ENCODE measurements around the gene SHKBP1.
A peak's percentile ranks its signal among the peaks of the same experiment; 100 is the strongest.

SHKBP1 gene

DNA sequence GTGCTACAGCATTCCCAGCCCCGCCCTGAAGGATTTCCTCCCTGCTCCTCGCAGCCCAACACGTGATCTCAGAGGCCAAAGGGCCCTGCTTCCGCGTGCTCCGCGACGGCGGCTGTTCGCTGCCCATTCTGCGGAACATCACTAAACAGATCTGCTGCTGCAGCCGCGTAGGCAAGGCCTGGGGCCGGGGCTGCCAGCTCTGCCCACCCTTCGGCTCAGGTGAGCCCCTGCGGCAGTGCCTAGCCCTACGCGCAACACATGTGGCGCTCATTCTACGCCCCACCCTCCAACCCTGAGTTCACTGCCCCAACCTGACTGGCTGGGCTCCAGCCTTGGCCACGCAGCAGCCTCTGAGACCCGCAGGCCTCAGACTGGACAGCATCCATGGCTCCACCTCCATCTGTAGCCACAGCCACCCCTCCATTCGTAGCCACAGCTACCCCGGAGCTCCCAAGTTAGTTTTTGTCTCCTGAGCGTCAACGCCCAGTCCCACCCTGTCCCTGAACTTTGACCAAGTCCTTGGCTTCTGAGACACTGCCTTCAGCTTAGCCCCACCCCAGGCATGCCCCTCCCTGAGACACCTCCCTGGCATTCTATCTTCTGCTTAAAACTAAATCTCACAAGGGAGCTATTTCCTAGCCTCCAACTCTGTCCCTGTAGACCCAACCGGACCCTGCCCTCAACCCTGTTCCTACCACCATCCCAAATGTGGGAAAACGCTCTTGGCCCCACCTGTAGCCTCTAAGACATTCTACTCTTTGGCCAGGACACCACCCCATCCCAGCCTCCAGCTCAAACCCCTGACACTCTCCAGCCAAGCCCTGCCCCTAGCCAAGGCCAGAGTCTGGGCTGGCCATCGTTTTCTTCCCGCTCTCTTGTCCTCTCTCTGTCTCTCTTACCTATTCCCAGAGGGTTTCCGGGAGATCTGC is 30.9 kb downstream of the SHKBP1 start:
- Histone ChIP-seq H3K27ac (ENCODE audit: low read length) (no peak overlapping the region), H3K9ac (ENCODE audit: low read depth, low read length) (no peak overlapping the region), H3K36me3 (ENCODE audit: insufficient read depth, low read depth, low read length) (no peaks in the 10 kb centered on the region), H3K4me3 (ENCODE audit: low read length) (no peak overlapping the region), H3K9me3 (ENCODE audit: insufficient read depth, low read depth, low read length) (no peaks in the 10 kb centered on the region), H3K4me1 (ENCODE audit: insufficient read depth, low read length) (peaks cover 11% of the 10 kb centered on the region), H3K27me3 (ENCODE audit: insufficient read depth, low read length) (peaks cover 92% of the 10 kb centered on the region)

DNA sequence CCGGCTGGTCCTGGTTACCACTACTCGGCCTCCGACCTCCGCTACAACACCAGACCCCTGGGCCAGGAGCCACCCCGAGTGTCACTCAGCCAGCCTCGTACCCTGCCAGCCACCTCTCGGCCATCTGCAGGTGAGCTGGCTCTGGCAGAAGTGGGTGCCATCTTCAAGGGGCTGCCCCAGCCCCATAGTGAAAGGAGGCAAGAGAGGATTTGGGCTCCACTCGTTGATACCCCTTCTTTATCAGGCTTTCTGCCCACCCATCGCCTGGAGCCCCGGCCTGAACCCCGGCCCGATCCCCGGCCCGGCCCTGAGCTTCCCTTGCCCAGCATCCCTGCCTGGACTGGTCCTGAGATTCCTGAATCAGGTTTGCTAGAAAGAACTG is 31.6 kb downstream of the SHKBP1 start:
- Histone ChIP-seq H3K4me3 (ENCODE audit: low read length) (no peak overlapping the region), H3K4me1 (ENCODE audit: insufficient read depth, low read length) (peaks cover 4% of the 10 kb centered on the region; the same call in 1 of the 2 replicates), H3K27ac (ENCODE audit: low read length) (no peak overlapping the region), H3K27me3 (ENCODE audit: insufficient read depth, low read length) (peaks cover 90% of the 10 kb centered on the region), H3K36me3 (ENCODE audit: insufficient read depth, low read depth, low read length) (no peaks in the 10 kb centered on the region), H3K9me3 (ENCODE audit: insufficient read depth, low read depth, low read length) (no peaks in the 10 kb centered on the region), H3K9ac (ENCODE audit: low read depth, low read length) (no peak overlapping the region)

DNA sequence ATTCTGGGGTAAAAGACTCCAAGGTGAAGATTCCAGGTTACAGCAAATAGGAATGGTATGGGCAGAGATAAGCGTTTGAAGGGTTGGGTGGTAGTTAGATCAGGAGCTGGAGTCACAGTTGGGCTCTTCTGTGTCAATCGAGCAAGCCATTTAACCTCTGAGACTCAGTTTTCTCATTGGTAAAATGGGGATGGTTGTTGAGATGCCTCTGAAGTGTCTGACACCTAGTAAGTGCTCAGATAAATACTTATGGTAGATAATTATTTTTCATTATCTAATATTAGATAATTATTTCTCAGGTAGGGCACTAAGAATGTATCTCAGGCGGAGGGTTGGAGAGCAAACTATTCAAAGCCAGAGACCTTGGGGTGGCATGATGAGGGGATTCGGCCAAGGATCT is 32.3 kb downstream of the SHKBP1 start:
- no peaks in the 10 kb centered on the region for H3K9me3 ChIP-seq (ENCODE audit: insufficient read depth, low read depth, low read length)
- peaks cover 87% of the 10 kb centered on the region for H3K27me3 ChIP-seq (ENCODE audit: insufficient read depth, low read length)
- H3K9ac ChIP-seq (ENCODE audit: low read depth, low read length), result no peak overlapping the region
- 0 out of 2 replicates have a peak, but pooled peaks cover 2% of the 10 kb centered on the region for H3K4me1 ChIP-seq (ENCODE audit: insufficient read depth, low read length)
- H3K4me3 ChIP-seq (ENCODE audit: low read length), result peak overlapping the region; percentile 70
- H3K27ac ChIP-seq (ENCODE audit: low read length), result no peak overlapping the region
- H3K36me3 ChIP-seq (ENCODE audit: insufficient read depth, low read depth, low read length), result no peaks in the 10 kb centered on the region

DNA sequence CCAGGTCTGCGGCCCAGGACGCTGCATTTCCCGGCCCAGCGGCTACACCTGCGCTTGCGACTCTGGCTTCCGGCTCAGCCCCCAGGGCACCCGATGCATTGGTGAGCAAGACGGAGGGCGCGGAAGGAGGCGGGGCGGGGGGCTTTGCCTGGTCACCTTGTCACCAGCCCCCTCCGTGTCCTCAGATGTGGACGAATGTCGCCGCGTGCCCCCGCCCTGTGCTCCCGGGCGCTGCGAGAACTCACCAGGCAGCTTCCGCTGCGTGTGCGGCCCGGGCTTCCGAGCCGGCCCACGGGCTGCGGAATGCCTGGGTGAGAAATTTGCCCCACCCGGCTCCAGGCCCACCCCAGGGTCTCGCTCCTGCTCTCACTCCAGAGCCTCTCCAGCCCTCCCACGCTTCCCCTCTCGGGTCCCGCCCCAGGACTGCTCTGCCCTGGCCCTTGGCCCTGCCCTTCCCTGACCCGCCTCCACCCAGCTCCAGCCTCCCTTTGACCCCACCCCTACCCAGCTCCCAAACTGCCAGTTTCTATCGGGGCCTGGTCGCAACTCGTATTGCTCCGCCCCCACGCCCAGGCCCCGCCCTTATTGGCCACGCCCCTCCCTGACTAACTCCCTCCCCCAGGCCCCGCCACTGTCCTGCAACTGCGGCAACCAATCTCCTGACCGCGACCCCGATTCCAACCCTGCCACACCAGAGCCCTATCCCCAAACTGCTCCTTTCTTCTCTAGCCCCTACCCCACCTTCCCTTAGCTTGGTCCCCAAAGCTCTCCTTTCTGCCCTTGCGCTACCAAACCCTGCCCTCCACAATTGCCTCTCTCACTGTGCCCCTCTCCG is 33.1 kb downstream of the SHKBP1 start:
- Histone ChIP-seq H3K4me1 (ENCODE audit: insufficient read depth, low read length) (0 out of 2 replicates have a peak, but pooled peaks cover 2% of the 10 kb centered on the region), H3K36me3 (ENCODE audit: insufficient read depth, low read depth, low read length) (no peaks in the 10 kb centered on the region), H3K9ac (ENCODE audit: low read depth, low read length) (peak overlapping the region; percentile 59; the same call in 1 of the 2 replicates)

DNA sequence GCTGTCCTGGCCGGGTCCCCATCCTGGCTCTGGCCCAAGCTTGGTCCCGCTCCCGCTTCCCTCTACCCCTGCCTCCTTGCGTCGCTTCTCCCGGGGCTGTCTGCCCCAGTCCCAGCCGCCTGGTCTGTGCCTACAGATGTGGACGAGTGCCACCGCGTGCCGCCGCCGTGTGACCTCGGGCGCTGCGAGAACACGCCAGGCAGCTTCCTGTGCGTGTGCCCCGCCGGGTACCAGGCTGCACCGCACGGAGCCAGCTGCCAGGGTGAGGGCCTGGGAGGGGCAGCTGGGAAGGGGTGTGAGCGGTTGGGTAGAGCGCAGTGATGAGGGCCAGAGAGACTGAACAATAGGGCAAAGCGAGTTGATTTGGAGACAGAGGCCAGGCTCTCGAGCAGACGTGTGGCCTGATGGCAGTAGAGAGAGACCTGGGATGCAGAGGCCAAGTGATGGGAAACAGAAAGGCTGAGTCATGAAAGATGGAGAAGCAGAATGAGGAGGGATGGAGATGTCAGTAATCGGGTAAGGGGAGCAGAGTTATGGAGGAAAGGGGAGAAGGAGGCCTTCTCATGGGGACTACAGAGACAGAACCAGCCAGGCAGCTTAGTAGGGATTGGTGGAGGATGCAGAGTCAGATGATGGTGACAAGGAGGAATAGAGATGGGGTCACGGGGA is 33.9 kb downstream of the SHKBP1 start:
- peak overlapping the region; percentile 59; the same call in 1 of the 2 replicates for H3K9ac ChIP-seq (ENCODE audit: low read depth, low read length)

More for the DNA sequence above, 33.1 kb downstream of the SHKBP1 start:
- Histone ChIP-seq H3K9me3 (ENCODE audit: insufficient read depth, low read depth, low read length) (no peaks in the 10 kb centered on the region), H3K27ac (ENCODE audit: low read length) (no peak overlapping the region), H3K4me3 (ENCODE audit: low read length) (peak overlapping the region; percentile 70), H3K27me3 (ENCODE audit: insufficient read depth, low read length) (peaks cover 81% of the 10 kb centered on the region)

DNA sequence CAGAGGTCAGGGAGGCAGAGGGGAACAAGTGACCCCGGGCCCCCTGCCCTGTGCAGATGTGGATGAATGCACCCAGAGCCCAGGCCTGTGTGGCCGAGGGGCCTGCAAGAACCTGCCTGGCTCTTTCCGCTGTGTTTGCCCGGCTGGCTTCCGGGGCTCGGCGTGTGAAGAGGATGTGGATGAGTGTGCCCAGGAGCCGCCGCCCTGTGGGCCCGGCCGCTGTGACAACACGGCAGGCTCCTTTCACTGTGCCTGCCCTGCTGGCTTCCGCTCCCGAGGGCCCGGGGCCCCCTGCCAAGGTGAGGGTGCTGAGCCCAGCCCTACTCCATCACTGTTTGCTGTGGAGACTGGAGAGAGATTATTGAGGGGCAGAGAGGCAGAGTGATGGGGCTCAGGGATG is 34.4 kb downstream of the SHKBP1 start:
- H3K9me3 ChIP-seq (ENCODE audit: insufficient read depth, low read depth, low read length), result no peaks in the 10 kb centered on the region
- no peak overlapping the region for H3K4me3 ChIP-seq (ENCODE audit: low read length)
- H3K9ac ChIP-seq (ENCODE audit: low read depth, low read length), result no peak overlapping the region
- no peak overlapping the region for H3K27ac ChIP-seq (ENCODE audit: low read length)
- no peaks in the 10 kb centered on the region for H3K4me1 ChIP-seq (ENCODE audit: insufficient read depth, low read length)
- H3K27me3 ChIP-seq (ENCODE audit: insufficient read depth, low read length), result peaks cover 68% of the 10 kb centered on the region
- H3K36me3 ChIP-seq (ENCODE audit: insufficient read depth, low read depth, low read length), result peaks cover 4% of the 10 kb centered on the region; the same call in 1 of the 2 replicates

More for the DNA sequence above, 33.9 kb downstream of the SHKBP1 start:
- Histone ChIP-seq H3K9me3 (ENCODE audit: insufficient read depth, low read depth, low read length) (no peaks in the 10 kb centered on the region), H3K4me3 (ENCODE audit: low read length) (peak overlapping the region; percentile 70), H3K4me1 (ENCODE audit: insufficient read depth, low read length) (0 out of 2 replicates have a peak, but pooled peaks cover 2% of the 10 kb centered on the region), H3K27ac (ENCODE audit: low read length) (no peak overlapping the region), H3K36me3 (ENCODE audit: insufficient read depth, low read depth, low read length) (peaks cover under 1% of the 10 kb centered on the region; the same call in 1 of the 2 replicates), H3K27me3 (ENCODE audit: insufficient read depth, low read length) (peaks cover 73% of the 10 kb centered on the region)

DNA sequence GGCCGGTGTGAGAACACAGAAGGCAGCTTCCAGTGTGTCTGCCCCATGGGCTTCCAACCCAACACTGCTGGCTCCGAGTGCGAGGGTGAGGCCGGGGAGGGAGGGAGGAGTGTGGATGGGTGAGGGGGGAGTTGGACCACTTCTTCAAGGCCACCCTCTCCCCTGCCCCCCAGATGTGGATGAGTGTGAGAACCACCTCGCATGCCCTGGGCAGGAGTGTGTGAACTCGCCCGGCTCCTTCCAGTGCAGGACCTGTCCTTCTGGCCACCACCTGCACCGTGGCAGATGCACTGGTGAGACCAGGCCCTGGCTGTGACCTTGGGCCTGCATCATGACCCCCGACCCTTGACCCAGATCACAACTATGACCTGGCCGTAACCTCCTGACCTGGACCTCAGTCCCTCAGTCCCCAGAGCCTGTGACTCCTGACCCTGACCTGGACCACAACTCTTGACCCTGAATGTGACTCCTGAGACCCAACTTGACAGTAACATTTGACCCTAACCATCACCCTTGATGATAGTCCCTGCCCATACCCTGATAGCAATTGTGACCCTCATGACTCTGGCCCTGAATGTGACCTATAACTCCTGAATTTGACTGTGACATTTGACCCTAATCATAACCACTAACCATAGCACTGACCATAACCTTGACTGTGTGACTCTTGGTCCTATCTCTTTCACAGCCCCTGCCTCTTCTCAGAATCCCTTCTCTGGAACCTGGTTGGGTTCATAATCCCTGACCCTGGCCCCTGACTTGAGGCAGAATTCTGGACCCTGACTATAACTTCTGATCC is 35.4 kb downstream of the SHKBP1 start:
- no peak overlapping the region for H3K27ac ChIP-seq (ENCODE audit: low read length)
- peaks cover 58% of the 10 kb centered on the region for H3K27me3 ChIP-seq (ENCODE audit: insufficient read depth, low read length)

DNA sequence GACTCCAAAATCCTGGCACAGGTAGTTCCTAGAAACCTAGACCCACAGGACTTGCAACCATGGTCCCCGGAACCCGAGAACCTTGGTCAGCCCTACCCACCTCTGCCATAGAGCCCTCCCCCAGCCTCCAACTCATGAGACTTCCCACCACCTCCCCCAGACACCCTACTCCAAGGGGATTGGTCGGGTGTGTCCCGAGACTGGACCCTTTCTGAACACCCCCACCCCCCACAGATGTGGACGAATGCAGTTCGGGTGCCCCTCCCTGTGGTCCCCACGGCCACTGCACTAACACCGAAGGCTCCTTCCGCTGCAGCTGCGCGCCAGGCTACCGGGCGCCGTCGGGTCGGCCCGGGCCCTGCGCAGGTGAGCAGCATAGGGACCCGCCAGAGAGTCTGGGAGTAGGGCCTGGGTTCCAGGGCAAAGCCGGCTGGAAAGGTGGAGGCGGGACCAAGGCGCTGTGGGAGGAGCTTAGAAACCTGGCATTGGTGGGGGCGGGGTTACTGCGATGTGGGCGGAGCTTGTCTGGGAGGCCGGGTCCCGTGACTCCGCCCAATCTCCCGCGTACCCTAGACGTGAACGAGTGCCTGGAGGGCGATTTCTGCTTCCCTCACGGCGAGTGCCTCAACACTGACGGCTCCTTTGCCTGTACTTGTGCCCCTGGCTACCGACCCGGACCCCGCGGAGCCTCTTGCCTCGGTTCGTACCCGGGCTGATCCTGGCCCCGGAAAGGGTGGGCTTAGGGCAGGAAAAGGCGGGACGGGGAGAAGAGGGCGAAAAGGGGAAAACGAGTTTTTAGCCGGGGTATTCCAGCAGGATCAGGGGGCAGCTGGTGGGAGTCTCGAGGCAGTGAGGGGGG is 36.4 kb downstream of the SHKBP1 start:
- Histone ChIP-seq H3K4me3 (ENCODE audit: low read length) (peak overlapping the region; percentile 92), H3K9me3 (ENCODE audit: insufficient read depth, low read depth, low read length) (no peaks in the 10 kb centered on the region), H3K27ac (ENCODE audit: low read length) (peak overlapping the region; percentile 32), H3K36me3 (ENCODE audit: insufficient read depth, low read depth, low read length) (peaks cover 7% of the 10 kb centered on the region; the same call in 1 of the 2 replicates), H3K9ac (ENCODE audit: low read depth, low read length) (peak overlapping the region; percentile 83; the same call in 1 of the 2 replicates), H3K27me3 (ENCODE audit: insufficient read depth, low read length) (peaks cover 49% of the 10 kb centered on the region), H3K4me1 (ENCODE audit: insufficient read depth, low read length) (no peaks in the 10 kb centered on the region)

More for the DNA sequence above, 35.4 kb downstream of the SHKBP1 start:
- Histone ChIP-seq H3K36me3 (ENCODE audit: insufficient read depth, low read depth, low read length) (peaks cover 7% of the 10 kb centered on the region; the same call in 1 of the 2 replicates), H3K4me3 (ENCODE audit: low read length) (no peak overlapping the region), H3K9me3 (ENCODE audit: insufficient read depth, low read depth, low read length) (no peaks in the 10 kb centered on the region), H3K9ac (ENCODE audit: low read depth, low read length) (no peak overlapping the region), H3K4me1 (ENCODE audit: insufficient read depth, low read length) (no peaks in the 10 kb centered on the region)

DNA sequence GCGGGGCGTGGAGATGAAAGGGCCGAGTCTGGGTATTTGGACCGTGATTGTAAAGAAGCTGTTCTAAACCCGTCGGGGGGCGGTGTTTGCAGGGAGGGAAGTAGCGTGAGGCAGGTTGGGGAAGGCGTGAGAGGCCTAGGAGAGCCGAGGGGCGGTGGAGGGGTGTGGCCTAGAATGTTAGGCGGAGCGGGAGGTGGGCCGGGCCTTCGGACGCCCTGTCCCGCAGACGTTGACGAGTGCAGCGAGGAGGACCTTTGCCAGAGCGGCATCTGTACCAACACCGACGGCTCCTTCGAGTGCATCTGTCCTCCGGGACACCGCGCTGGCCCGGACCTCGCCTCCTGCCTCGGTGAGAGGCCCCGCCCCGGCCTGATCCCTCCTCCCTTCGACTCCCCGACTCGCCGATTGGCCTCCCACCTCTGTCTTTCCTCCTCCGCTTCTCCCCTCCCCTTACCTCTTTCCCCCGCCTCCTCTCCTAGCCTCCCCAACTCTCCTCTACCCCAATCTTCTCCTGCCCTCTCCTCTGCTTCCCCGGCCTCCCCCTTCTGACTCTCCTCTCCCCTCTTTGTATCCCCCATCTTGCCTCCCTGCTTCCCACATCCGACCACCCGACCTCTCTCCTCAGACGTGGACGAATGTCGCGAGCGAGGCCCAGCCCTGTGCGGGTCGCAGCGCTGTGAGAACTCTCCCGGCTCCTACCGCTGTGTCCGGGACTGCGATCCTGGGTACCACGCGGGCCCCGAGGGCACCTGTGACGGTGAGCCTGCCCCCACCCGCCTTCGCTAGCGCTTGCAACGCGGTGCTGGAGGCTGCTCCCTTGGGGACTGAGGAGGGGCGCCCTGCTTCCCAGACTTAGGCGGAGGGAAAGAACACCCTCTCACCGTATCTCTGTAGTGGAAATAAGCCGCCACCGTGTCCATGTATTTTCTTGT is 37.3 kb downstream of the SHKBP1 start:
- H3K27ac ChIP-seq (ENCODE audit: low read length), result peak overlapping the region; percentile 32

More for the DNA sequence above, 37.3 kb downstream of the SHKBP1 start:
- H3K27me3 ChIP-seq (ENCODE audit: insufficient read depth, low read length), result peaks cover 40% of the 10 kb centered on the region
- peak overlapping the region; percentile 83; the same call in 1 of the 2 replicates for H3K9ac ChIP-seq (ENCODE audit: low read depth, low read length)
- H3K4me1 ChIP-seq (ENCODE audit: insufficient read depth, low read length), result no peaks in the 10 kb centered on the region
- peaks cover 8% of the 10 kb centered on the region for H3K36me3 ChIP-seq (ENCODE audit: insufficient read depth, low read depth, low read length)
- H3K4me3 ChIP-seq (ENCODE audit: low read length), result peak overlapping the region; percentile 92
- no peaks in the 10 kb centered on the region for H3K9me3 ChIP-seq (ENCODE audit: insufficient read depth, low read depth, low read length)
